Adrenal gland (tissue), 5 donors: ENCODE data around the gene SEMA3F.

ENCODE experiments used
- CTCF ChIP-seq, 6 experiments: fragments of 450-650 bp in 4 of 6; fragments of 200-600 bp in 2 of 6; sonication (generic) in 1 of 6; IDR thresholded peaks; 1 replicate in 5 of 6; 2 replicates in 1 of 6; pipeline versions ENCODE4 v1.5.1 to v1.8.0; 2016 to 2021; ENCODE audit warnings: antibody characterized with exemption in 6 of 6, mild to moderate bottlenecking in 2 of 6, moderate library complexity in 1 of 6
- POLR2A ChIP-seq, 2 donors: fragments of 450-650 bp; IDR thresholded peaks; one replicate each; pipeline ENCODE4 v1.6.1; 2017; ENCODE audit warnings: antibody characterized with exemption in 2 of 2, mild to moderate bottlenecking in 2 of 2, moderate library complexity in 1 of 2
- donor health status: DM: no; HTN: no; CAD: no.

GRCh38 chr3:50139718-50140423 is 15.3 kb upstream of the SEMA3F start:
- no peak for TF ChIP-seq POLR2A (IDR thresholded peaks at IDR 0.05)
- no peak for TF ChIP-seq CTCF (IDR thresholded peaks at IDR 0.05)
